ENCODE measurements around the gene NFKBIB. TPM values are rescaled to one million over a fixed set of nuclear protein-coding genes. Genes with fewer than 3 reads are reported as not detected.
"Not testable (repeated sequence)": the region's sequence is repeated elsewhere in the genome, so short reads cannot be mapped to it uniquely, and the experiment has no call there.

The NFKBIB gene
- total and polyA plus RNA-seq, 2 of the 13 experiments (the other 11 are each of a cell fraction or from before 2014, with no cell fraction given), result 8.6 to 14.9 TPM

DNA sequence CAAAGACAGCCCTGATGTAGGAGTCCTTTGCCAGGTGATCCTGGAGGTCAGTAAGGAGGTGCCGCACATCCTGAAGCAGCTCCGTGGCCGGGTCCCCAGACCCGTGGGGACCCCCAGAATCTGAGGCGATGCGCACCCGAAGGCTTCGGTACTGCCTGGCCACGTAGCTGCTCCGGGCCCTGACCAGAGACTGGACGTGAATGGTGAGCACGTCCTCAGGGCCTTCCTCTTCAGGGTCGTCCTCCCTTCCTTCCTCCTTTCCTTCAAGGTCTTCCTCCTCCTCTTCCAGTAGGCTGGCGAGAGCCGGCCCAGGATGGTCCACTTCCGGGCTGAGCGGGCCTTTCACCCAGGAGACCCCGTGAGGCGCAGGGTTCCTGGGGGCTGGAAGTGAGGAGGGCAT, 29.2 kb upstream of the NFKBIB start:
- H3K4me3 ChIP-seq (replicated peaks in 1 of 3; ENCODE audit: insufficient read depth in 1 of 3, low read depth in 2 of 3, low read length in 3 of 3), result no peak overlapping the region
- ChIA-PET CTCF (ENCODE audit: low intra/inter-chr PET ratio, low total read pairs) (no interaction called here), POLR2A (no interaction called here)
- TF ChIP-seq CHD4 (IDR thresholded peaks at IDR 0.05; ENCODE audit: borderline replicate concordance, low read length) (no peak), ZNF280B (CRISPR knock-in tag; IDR thresholded peaks at IDR 0.05; ENCODE audit: borderline replicate concordance) (no peak), ZNF432 (CRISPR knock-in tag; IDR thresholded peaks at IDR 0.05; ENCODE audit: borderline replicate concordance) (no peak), MED13 (CRISPR knock-in tag; IDR thresholded peaks at IDR 0.05) (no peak), ZNF766 (CRISPR knock-in tag; IDR thresholded peaks at IDR 0.05; ENCODE audit: borderline replicate concordance) (no peak)
- in situ Hi-C loops (cut with HindIII; ENCODE audit: extremely low pct_ligation_motif_present, low pct_unique_long_range_greater_than_20kb) (no loop called here), intact Hi-C loops (cut with micrococcal nuclease; ENCODE audit: unreplicated experiment) (no loop called here)
- no peak overlapping the region for H3K27ac ChIP-seq (ENCODE audit: extremely low read length, insufficient read depth, low read length)
- no peaks in the 10 kb centered on the region for H3K9me3 ChIP-seq (ENCODE audit: low read length)
- no peaks in the 10 kb centered on the region for H3K27me3 ChIP-seq (ENCODE audit: control insufficient read depth in 1 of 2, insufficient read depth in 2 of 2, low read length in 2 of 2)
- H3K9ac ChIP-seq (ENCODE audit: insufficient read depth, low read depth, low read length), result no peak overlapping the region
- BruUV-seq (replicated peaks), result no TSS peak
- FAIRE-seq (no peak), DNase-seq (ENCODE audit: low spot score) (no peak), ATAC-seq (no peak)
- H3K4me2 ChIP-seq (ENCODE audit: low read depth, low read length), result no peak overlapping the region
- no peaks in the 10 kb centered on the region for H3K36me3 ChIP-seq (replicated peaks in 1 of 2; ENCODE audit: control insufficient read depth in 1 of 2, insufficient read depth in 2 of 2, low read length in 2 of 2)
- no peaks in the 10 kb centered on the region for H4K20me1 ChIP-seq (ENCODE audit: insufficient read depth, low read length)
- no peaks in the 10 kb centered on the region for H3K4me1 ChIP-seq (ENCODE audit: insufficient read depth, low read length)
- H3K79me2 ChIP-seq (ENCODE audit: insufficient read depth, low read length), result no peaks in the 10 kb centered on the region
- H2AFZ ChIP-seq (ENCODE audit: low read length), result no peak overlapping the region
- 95% methylated on average over 12 of the region's 19 CpGs for WGBS (ENCODE audit: low lambda C conversion rate)

DNA sequence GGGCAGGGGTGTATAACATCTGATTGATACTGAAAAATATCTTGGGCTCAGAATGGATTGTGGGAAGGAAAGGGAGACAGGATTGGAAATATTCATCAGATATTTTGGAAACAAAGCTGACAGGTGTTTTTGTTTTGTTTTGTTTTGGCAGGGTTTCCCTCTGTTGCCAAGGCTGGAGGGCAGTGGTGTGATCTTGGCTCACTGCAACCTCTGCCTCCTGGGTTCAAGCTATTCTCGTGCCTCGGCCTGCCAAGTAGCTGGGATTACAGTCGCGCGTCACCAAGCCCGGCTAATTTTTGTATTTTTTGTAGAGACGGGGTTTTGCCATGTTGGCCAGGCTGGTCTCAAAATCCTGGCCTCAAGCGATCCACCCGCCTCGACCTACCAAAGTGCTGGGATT, 26.4 kb upstream of the NFKBIB start:
- H3K4me3 ChIP-seq (replicated peaks in 1 of 3; ENCODE audit: insufficient read depth in 1 of 3, low read depth in 2 of 3, low read length in 3 of 3); POLR2A ChIA-PET; H2AFZ ChIP-seq (ENCODE audit: low read length); BruUV-seq (replicated peaks); H3K9ac ChIP-seq (ENCODE audit: insufficient read depth, low read depth, low read length); FAIRE-seq; H3K4me2 ChIP-seq (ENCODE audit: low read depth, low read length); ATAC-seq; H3K79me2 ChIP-seq (ENCODE audit: insufficient read depth, low read length); in situ Hi-C loops (cut with HindIII; ENCODE audit: extremely low pct_ligation_motif_present, low pct_unique_long_range_greater_than_20kb); H4K20me1 ChIP-seq (ENCODE audit: insufficient read depth, low read length); intact Hi-C loops (cut with micrococcal nuclease; ENCODE audit: unreplicated experiment); H3K27me3 ChIP-seq (ENCODE audit: control insufficient read depth in 1 of 2, insufficient read depth in 2 of 2, low read length in 2 of 2); DNase-seq (ENCODE audit: low spot score); CTCF ChIA-PET (ENCODE audit: low intra/inter-chr PET ratio, low total read pairs); H3K36me3 ChIP-seq (replicated peaks in 1 of 2; ENCODE audit: control insufficient read depth in 1 of 2, insufficient read depth in 2 of 2, low read length in 2 of 2); H3K9me3 ChIP-seq (ENCODE audit: low read length); H3K27ac ChIP-seq (ENCODE audit: extremely low read length, insufficient read depth, low read length): not testable (repeated sequence)
- peaks cover 24% of the 10 kb centered on the region for H3K4me1 ChIP-seq (ENCODE audit: insufficient read depth, low read length)
- 95% methylated on average over 10 of the region's 10 CpGs for WGBS (ENCODE audit: low lambda C conversion rate)
